ENCODE results near the gene KLHL17.

GRCh38 chr1:917466-918091 lies 42.8 kb upstream of the KLHL17 start:
- no peak for TF ChIP-seq CBX3 (IDR thresholded peaks at IDR 0.05; ENCODE audit: borderline replicate concordance, low read depth)
- TF ChIP-seq SRF (IDR thresholded peaks at IDR 0.05; ENCODE audit: low read depth in 2 of 2, low read length in 2 of 2) = no peak
